WERI-Rb-1 (cell line): ENCODE results near the gene MYO1C.
A peak's percentile ranks its signal among the peaks of the same experiment; 100 is the strongest.

Experiments
- DNase-seq: peaks from one replicate; pipeline ENCODE4 v3.0.0-alpha.2; 2020
- H3K27ac ChIP-seq: fragments of 250-450 bp; sonication (Bioruptor Pico); 2 replicates; pipeline ENCODE4 v1.5.1; 2020; ENCODE audit warnings: mild to moderate bottlenecking, moderate library complexity
- H3K27me3 ChIP-seq: fragments of 250-450 bp; sonication (Bioruptor Pico); 2 replicates; pipeline ENCODE4 v1.5.1; 2021; ENCODE audit warnings: mild to moderate bottlenecking, low read depth, moderate library complexity; ENCODE audit not compliant: insufficient read depth, severe bottlenecking
- H3K36me3 ChIP-seq: fragments of 250-450 bp; sonication (Bioruptor Pico); 2 replicates; pipeline ENCODE4 v1.5.1; 2020; ENCODE audit warnings: mild to moderate bottlenecking, moderate library complexity
- H3K4me3 ChIP-seq: 2 replicates; pipeline ENCODE4 v1.5.1; 2011; ENCODE audit warnings: low read depth, mild to moderate bottlenecking, control low read depth, low read length
- H3K9me3 ChIP-seq: fragments of 250-450 bp; sonication (Bioruptor Pico); 2 replicates; pipeline ENCODE4 v1.5.1; 2021; ENCODE audit warnings: mild to moderate bottlenecking, moderate library complexity; ENCODE audit not compliant: severe bottlenecking
- CTCF ChIP-seq: IDR thresholded peaks from 2 replicates; pipeline ENCODE4 v1.5.1; 2011; ENCODE audit warnings: low read depth, mild to moderate bottlenecking, control low read depth, inconsistent platforms, low read length

The MYO1C gene

GRCh38 chr17:1492249-1493206 is at the start of gene MYO1C:
Gene MYO1C, minus strand, starts transcription at chr17:1492686. Its CDS starts 199 bp downstream, at chr17:1492487.
- no peak within 1 kb of the TSS for H3K27ac ChIP-seq
- TF ChIP-seq CTCF: no peak
- H3K4me3 ChIP-seq: peak within 1 kb of the TSS; percentile 22
- no peak for DNase-seq
- H3K27me3 ChIP-seq: no peaks in the 10 kb centered on the region
- no peaks in the 10 kb centered on the region for H3K9me3 ChIP-seq
- H3K36me3 ChIP-seq: peaks cover 5% of the 10 kb centered on the region; the same call in 1 of the 2 replicates

- Histone ChIP-seq H3K27me3 (no peaks in the 10 kb centered on the region), H3K4me3 (no peak overlapping the region), H3K36me3 (peaks cover 36% of the 10 kb centered on the region), H3K27ac (no peak overlapping the region), H3K9me3 (no peaks in the 10 kb centered on the region)
- DNase-seq: no peak
- no peak for TF ChIP-seq CTCF
These were observed 49.0 kb upstream of the MYO1C start for GRCh38 chr17:1541367-1541904.

GRCh38 chr17:1539811-1540210 is 47.3 kb upstream of the MYO1C start:
- Histone ChIP-seq H3K4me3 (no peak overlapping the region), H3K36me3 (peaks cover 34% of the 10 kb centered on the region), H3K9me3 (no peaks in the 10 kb centered on the region), H3K27ac (no peak overlapping the region), H3K27me3 (no peaks in the 10 kb centered on the region)
- TF ChIP-seq CTCF: no peak
- no peak for DNase-seq

GRCh38 chr17:1535737-1536136 is 43.3 kb upstream of the MYO1C start:
- no peak overlapping the region for H3K4me3 ChIP-seq
- no peaks in the 10 kb centered on the region for H3K9me3 ChIP-seq
- H3K27ac ChIP-seq: no peak overlapping the region
- H3K27me3 ChIP-seq: no peaks in the 10 kb centered on the region
- H3K36me3 ChIP-seq: peaks cover 41% of the 10 kb centered on the region
- TF ChIP-seq CTCF: no peak
- DNase-seq: no peak

- TF ChIP-seq CTCF: no peak
- no peak for DNase-seq
- Histone ChIP-seq H3K4me3 (no peak overlapping the region), H3K36me3 (peaks cover 38% of the 10 kb centered on the region), H3K9me3 (no peaks in the 10 kb centered on the region), H3K27ac (no peak overlapping the region), H3K27me3 (no peaks in the 10 kb centered on the region)
These were observed 41.3 kb upstream of the MYO1C start for GRCh38 chr17:1533661-1534325.
